ENCODE data around the gene TCERG1.

GRCh38 chr5:146451411-146451810, 4.3 kb downstream of the TCERG1 start:
- TF ChIP-seq RAD21 (IDR thresholded peaks at IDR 0.05; ENCODE audit: low read depth), result no peak
- no peak for TF ChIP-seq REST (IDR thresholded peaks at IDR 0.05; ENCODE audit: low read depth)
- no peak for TF ChIP-seq EP300 (IDR thresholded peaks at IDR 0.05; ENCODE audit: borderline replicate concordance)
- no peak for TF ChIP-seq MAX (IDR thresholded peaks at IDR 0.05)
- no peak for TF ChIP-seq TAF1 (IDR thresholded peaks at IDR 0.05; ENCODE audit: low read depth)
- TF ChIP-seq EGR1 (IDR thresholded peaks at IDR 0.05), result no peak
- no peak for TF ChIP-seq NFIC (IDR thresholded peaks at IDR 0.05)

Measured in Ishikawa (cell line).